Fibroblast of lung (primary cell): Measurements from ENCODE around the gene PYGO2.

Experiments
- EZH2 ChIP-seq: IDR thresholded peaks from 2 replicates; pipeline ENCODE4 v1.5.1; 2012; ENCODE audit warnings: low read length, control low read depth, mild to moderate bottlenecking; ENCODE audit errors: missing control alignments
- TF ChIP-seq, protein P1 (sequence below), 2 donors: IDR thresholded peaks in 1 of 2; conservative IDR thresholded peaks in 1 of 2; 1 replicate in 1 of 2; 2 replicates in 1 of 2; pipeline ENCODE4 v1.5.1; 2011 to 2012; ENCODE audit warnings: low read length in 2 of 2, control low read depth in 1 of 2, inconsistent platforms in 1 of 2, low read depth in 1 of 2, mild to moderate bottlenecking in 1 of 2

DNA sequence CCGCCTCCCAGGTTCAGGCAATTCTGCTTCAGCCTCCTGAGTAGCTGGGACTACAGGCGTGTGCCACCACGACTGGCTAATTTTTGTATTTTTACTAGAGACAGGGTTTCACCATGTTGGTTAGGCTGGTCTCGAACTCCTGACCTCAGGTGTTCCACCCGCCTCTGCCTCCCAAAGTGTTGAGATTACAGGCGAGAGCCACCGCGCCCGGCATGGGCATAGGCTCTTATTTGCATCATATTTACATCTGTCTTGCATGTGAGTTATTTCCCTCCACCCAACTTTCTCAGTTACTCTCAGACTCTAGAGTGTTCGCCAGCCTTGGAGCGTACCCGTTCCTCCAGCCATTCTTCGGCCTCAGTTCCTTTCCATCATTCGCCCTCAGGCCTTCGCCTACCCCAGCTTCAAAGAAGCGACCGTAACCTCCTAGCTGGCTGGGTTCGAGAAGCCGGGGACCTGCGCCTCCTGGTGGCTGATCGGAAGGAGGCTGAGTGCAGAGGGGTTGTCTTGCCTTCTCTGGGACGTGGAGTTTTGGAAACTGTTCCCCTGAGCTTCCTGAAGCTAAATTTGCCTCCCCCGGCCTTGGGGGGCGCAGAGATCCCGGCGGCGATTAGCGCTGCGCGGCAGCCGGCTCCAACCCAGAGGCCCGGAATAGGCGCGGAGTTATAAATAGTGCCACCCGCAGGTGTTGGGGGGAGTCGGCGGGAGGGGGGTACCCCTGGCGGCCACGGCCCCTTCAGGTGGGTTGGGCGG lies 37.4 kb upstream of the PYGO2 start:
- TF ChIP-seq, protein P1, sequence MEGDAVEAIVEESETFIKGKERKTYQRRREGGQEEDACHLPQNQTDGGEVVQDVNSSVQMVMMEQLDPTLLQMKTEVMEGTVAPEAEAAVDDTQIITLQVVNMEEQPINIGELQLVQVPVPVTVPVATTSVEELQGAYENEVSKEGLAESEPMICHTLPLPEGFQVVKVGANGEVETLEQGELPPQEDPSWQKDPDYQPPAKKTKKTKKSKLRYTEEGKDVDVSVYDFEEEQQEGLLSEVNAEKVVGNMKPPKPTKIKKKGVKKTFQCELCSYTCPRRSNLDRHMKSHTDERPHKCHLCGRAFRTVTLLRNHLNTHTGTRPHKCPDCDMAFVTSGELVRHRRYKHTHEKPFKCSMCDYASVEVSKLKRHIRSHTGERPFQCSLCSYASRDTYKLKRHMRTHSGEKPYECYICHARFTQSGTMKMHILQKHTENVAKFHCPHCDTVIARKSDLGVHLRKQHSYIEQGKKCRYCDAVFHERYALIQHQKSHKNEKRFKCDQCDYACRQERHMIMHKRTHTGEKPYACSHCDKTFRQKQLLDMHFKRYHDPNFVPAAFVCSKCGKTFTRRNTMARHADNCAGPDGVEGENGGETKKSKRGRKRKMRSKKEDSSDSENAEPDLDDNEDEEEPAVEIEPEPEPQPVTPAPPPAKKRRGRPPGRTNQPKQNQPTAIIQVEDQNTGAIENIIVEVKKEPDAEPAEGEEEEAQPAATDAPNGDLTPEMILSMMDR (conservative IDR thresholded peaks at IDR 0.05 in 1 of 2, IDR thresholded peaks at IDR 0.05 in 1 of 2; ENCODE audit: low read depth in 1 of 2, low read length in 2 of 2): peak; percentile 96
- TF ChIP-seq EZH2: no peak
